ENCODE results near the gene SUN2. TPM values are rescaled to one million over a fixed set of nuclear protein-coding genes. Genes with fewer than 3 reads are reported as not detected.
A peak's percentile ranks its signal among the peaks of the same experiment; 100 is the strongest.

SUN2 gene
- total and polyA plus RNA-seq, 9 of the 15 experiments (the other 6 are each of a cell fraction or from before 2014, with no cell fraction given) = 0.11 to 42.6 (median 16.7) TPM

DNA sequence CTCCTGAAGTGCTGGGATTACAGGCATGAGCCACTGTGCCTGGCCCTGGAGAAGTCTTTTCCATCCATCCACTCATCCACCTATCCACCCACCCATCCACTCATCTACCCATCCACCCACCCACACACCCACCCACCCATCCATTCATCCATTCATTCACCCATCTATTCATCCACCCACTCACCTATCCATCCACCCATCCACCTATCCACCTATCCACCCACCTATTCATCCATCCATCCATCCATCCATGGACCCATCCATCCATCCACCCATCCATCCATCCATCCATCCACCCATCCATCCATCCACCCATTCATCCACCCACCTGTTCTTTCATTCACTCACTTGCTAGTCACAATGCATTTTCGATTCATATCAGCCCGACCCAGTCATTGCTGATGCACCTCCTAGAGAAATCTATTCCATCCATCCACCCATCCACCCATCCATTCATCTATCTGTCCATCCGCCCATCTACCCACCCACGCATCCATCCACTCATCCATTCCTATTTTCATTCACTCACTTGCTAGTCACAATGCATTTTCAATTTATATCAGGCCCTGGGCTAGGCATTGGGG, 17.7 kb upstream of the SUN2 start:
- no peak for ATAC-seq
- Histone ChIP-seq H3K27ac (ENCODE audit: extremely low read depth, low read depth, low read length) (no peak overlapping the region), H3K4me3 (no peak overlapping the region), H3K4me2 (ENCODE audit: insufficient read depth, low read length) (no peak overlapping the region), H4K20me1 (replicated peaks; ENCODE audit: control insufficient read depth, insufficient read depth, low read length) (no peaks in the 10 kb centered on the region), H2AFZ (ENCODE audit: low read depth, low read length) (no peak overlapping the region), H3K4me1 (replicated peaks in 1 of 2; ENCODE audit: control insufficient read depth in 2 of 2, insufficient read depth in 2 of 2, low read length in 2 of 2) (peaks cover 0 to 20% of the 10 kb centered on the region in 2 experiments; a peak in 4 of 5 replicates), H3K79me2 (ENCODE audit: control insufficient read depth, insufficient read depth, low read length) (no peaks in the 10 kb centered on the region), H3K9me1 (ENCODE audit: control insufficient read depth, insufficient read depth, low read length) (no peaks in the 10 kb centered on the region), H3K9ac (ENCODE audit: insufficient read depth in 1 of 2, low read depth in 2 of 2, low read length in 2 of 2) (no peak overlapping the region), H3K36me3 (ENCODE audit: control insufficient read depth, insufficient read depth, low read length) (no peaks in the 10 kb centered on the region), H3K9me3 (replicated peaks; ENCODE audit: control insufficient read depth, insufficient read depth, low read depth, low read length) (no peaks in the 10 kb centered on the region), H3K27me3 (ENCODE audit: control insufficient read depth in 2 of 2, insufficient read depth in 2 of 2, low read length in 2 of 2) (no peaks in the 10 kb centered on the region)
- no peak for FAIRE-seq
- peak; percentile 45 for TF ChIP-seq CBFA2T3 (IDR thresholded peaks at IDR 0.05)
- peak; percentile 71 for TF ChIP-seq EGR1 (conservative IDR thresholded peaks at IDR 0.05)
- no peak for TF ChIP-seq TEAD1 (CRISPR knock-in tag; IDR thresholded peaks at IDR 0.05)
- no peak for TF ChIP-seq WHSC1 (IDR thresholded peaks at IDR 0.05; ENCODE audit: low read length)
- ChIA-PET CTCF (ENCODE audit: low intra/inter-chr PET ratio) (no interaction called here), POLR2A (no interaction called here)
- DNase-seq (ENCODE audit: extremely low read depth in 1 of 4, low spot score in 3 of 4) = no peak
- 55% methylated on average over 4 of the region's 4 CpGs for WGBS (ENCODE audit: insufficient coverage, low coverage, missing lambda C conversion rate)
- BruUV-seq (replicated peaks) = no TSS peak
- in situ Hi-C loops (cut with MboI) (no loop called here), intact Hi-C loops (cut with micrococcal nuclease) (no loop called here)

DNA sequence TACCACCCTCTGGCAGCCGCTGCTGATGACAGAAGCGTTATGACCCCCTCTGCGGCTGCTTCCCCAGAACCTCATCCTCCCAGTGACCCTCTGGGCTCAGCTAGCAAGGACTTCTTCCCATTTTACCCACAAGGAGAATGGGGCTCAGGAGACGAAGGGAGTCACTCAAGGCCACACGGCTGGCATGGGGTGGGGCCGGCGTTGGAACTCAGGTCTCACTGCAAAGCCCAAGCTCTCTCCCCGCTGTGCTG, 16.8 kb upstream of the SUN2 start:
- no peak overlapping the region for H3K4me3 ChIP-seq
- intact Hi-C loops (cut with micrococcal nuclease) = no loop called here

More for the DNA sequence above, 16.8 kb upstream of the SUN2 start:
- no peak for TF ChIP-seq ZNF699 (CRISPR knock-in tag; IDR thresholded peaks at IDR 0.05; ENCODE audit: insufficient replicate concordance)
- TF ChIP-seq THRAP3 (IDR thresholded peaks at IDR 0.05; ENCODE audit: borderline replicate concordance) = no peak
- no peak for TF ChIP-seq FOSL1 (tag; conservative IDR thresholded peaks at IDR 0.05)
- TF ChIP-seq KAT2B (IDR thresholded peaks at IDR 0.05; ENCODE audit: low read depth, low read length) = no peak
- no peak for TF ChIP-seq BRF1 (IDR thresholded peaks at IDR 0.05; ENCODE audit: borderline replicate concordance, extremely low read depth, insufficient read length)
- no peak for TF ChIP-seq PHB2 (IDR thresholded peaks at IDR 0.05; ENCODE audit: low read depth)
- no peak for TF ChIP-seq HOXB6 (CRISPR knock-in tag; IDR thresholded peaks at IDR 0.05; ENCODE audit: borderline replicate concordance)
- TF ChIP-seq, protein P1, sequence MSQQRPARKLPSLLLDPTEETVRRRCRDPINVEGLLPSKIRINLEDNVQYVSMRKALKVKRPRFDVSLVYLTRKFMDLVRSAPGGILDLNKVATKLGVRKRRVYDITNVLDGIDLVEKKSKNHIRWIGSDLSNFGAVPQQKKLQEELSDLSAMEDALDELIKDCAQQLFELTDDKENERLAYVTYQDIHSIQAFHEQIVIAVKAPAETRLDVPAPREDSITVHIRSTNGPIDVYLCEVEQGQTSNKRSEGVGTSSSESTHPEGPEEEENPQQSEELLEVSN (IDR thresholded peaks at IDR 0.05; ENCODE audit: borderline replicate concordance in 1 of 2, extremely low read depth in 1 of 2, insufficient read depth in 1 of 2, insufficient read length in 1 of 2, low read depth in 1 of 2, low read length in 1 of 2, poor library complexity in 1 of 2, severe bottlenecking in 1 of 2) = no peak
- no peak for TF ChIP-seq RBM25 (IDR thresholded peaks at IDR 0.05; ENCODE audit: low read depth, low read length, severe bottlenecking)
- Histone ChIP-seq H3K9ac (ENCODE audit: insufficient read depth in 1 of 2, low read depth in 2 of 2, low read length in 2 of 2) (peak overlapping the region in 1 of 2 experiments; percentile 64; a peak in 1 of 4 replicates), H3K27me3 (ENCODE audit: control insufficient read depth in 2 of 2, insufficient read depth in 2 of 2, low read length in 2 of 2) (no peaks in the 10 kb centered on the region), H2AFZ (ENCODE audit: low read depth, low read length) (peak overlapping the region; percentile 77), H3K9me1 (ENCODE audit: control insufficient read depth, insufficient read depth, low read length) (no peaks in the 10 kb centered on the region), H3K4me1 (replicated peaks in 1 of 2; ENCODE audit: control insufficient read depth in 2 of 2, insufficient read depth in 2 of 2, low read length in 2 of 2) (peaks cover 0 to 20% of the 10 kb centered on the region in 2 experiments; a peak in 4 of 5 replicates), H4K20me1 (replicated peaks; ENCODE audit: control insufficient read depth, insufficient read depth, low read length) (no peaks in the 10 kb centered on the region), H3K4me2 (ENCODE audit: insufficient read depth, low read length) (no peak overlapping the region), H3K9me3 (replicated peaks; ENCODE audit: control insufficient read depth, insufficient read depth, low read depth, low read length) (no peaks in the 10 kb centered on the region), H3K36me3 (ENCODE audit: control insufficient read depth, insufficient read depth, low read length) (no peaks in the 10 kb centered on the region), H3K79me2 (ENCODE audit: control insufficient read depth, insufficient read depth, low read length) (no peaks in the 10 kb centered on the region), H3K27ac (ENCODE audit: extremely low read depth, low read depth, low read length) (no peak overlapping the region)
- ChIA-PET CTCF (ENCODE audit: low intra/inter-chr PET ratio) (no interaction called here), POLR2A (no interaction called here)
- peak; percentile 29 for FAIRE-seq
- no TSS peak for BruUV-seq (replicated peaks)
- in situ Hi-C loops (cut with MboI) = no loop called here
- ATAC-seq = no peak
- 58% methylated on average over 6 of the region's 8 CpGs for WGBS (ENCODE audit: insufficient coverage, low coverage, missing lambda C conversion rate)
- no peak for DNase-seq (ENCODE audit: extremely low read depth in 1 of 4, low spot score in 3 of 4)
